ENCODE data around the gene MCTP2.

Gene MCTP2

GRCh38 chr15:94348084-94348483 is 116.7 kb downstream of the MCTP2 start:
- in situ Hi-C loops (cut with HindIII; ENCODE audit: low sequenced_read_pairs), result no loop called here

GRCh38 chr15:94351031-94351535 is 119.7 kb downstream of the MCTP2 start:
- in situ Hi-C loops (cut with HindIII; ENCODE audit: low sequenced_read_pairs), result no loop called here

- in situ Hi-C loops (cut with HindIII; ENCODE audit: low sequenced_read_pairs), result no loop called here
Measured at GRCh38 chr15:94352636-94353487, 121.5 kb downstream of the MCTP2 start.

GRCh38 chr15:94353488-94353820 is 122.1 kb downstream of the MCTP2 start:
- in situ Hi-C loops (cut with HindIII; ENCODE audit: low sequenced_read_pairs), result no loop called here

- in situ Hi-C loops (cut with HindIII; ENCODE audit: low sequenced_read_pairs), result no loop called here
Measured at GRCh38 chr15:94354655-94355054, 123.3 kb downstream of the MCTP2 start.

- in situ Hi-C loops (cut with HindIII; ENCODE audit: low sequenced_read_pairs), result no loop called here
Measured at GRCh38 chr15:94359716-94360115, 128.4 kb downstream of the MCTP2 start.

GRCh38 chr15:94360251-94360685 is 128.9 kb downstream of the MCTP2 start:
- in situ Hi-C loops (cut with HindIII; ENCODE audit: low sequenced_read_pairs), result no loop called here

- in situ Hi-C loops (cut with HindIII; ENCODE audit: low sequenced_read_pairs), result no loop called here
Measured at GRCh38 chr15:94362385-94363092, 131.2 kb downstream of the MCTP2 start.

GRCh38 chr15:94363382-94363781 is 132.0 kb downstream of the MCTP2 start:
- in situ Hi-C loops (cut with HindIII; ENCODE audit: low sequenced_read_pairs), result no loop called here

- in situ Hi-C loops (cut with HindIII; ENCODE audit: low sequenced_read_pairs), result no loop called here
Measured at GRCh38 chr15:94366781-94367180, 135.4 kb downstream of the MCTP2 start.

GRCh38 chr15:94367726-94368535 is 136.6 kb downstream of the MCTP2 start:
- in situ Hi-C loops (cut with HindIII; ENCODE audit: low sequenced_read_pairs), result no loop called here

GRCh38 chr15:94370206-94370935 is 139.0 kb downstream of the MCTP2 start:
- in situ Hi-C loops (cut with HindIII; ENCODE audit: low sequenced_read_pairs), result no loop called here

- in situ Hi-C loops (cut with HindIII; ENCODE audit: low sequenced_read_pairs), result no loop called here
Measured at GRCh38 chr15:94370936-94371285, 139.6 kb downstream of the MCTP2 start.

GRCh38 chr15:94372821-94373220 is 141.5 kb downstream of the MCTP2 start:
- in situ Hi-C loops (cut with HindIII; ENCODE audit: low sequenced_read_pairs), result no loop called here

GRCh38 chr15:94375997-94376396 is 144.6 kb downstream of the MCTP2 start:
- in situ Hi-C loops (cut with HindIII; ENCODE audit: low sequenced_read_pairs), result no loop called here

GRCh38 chr15:94379986-94380385 is 148.6 kb downstream of the MCTP2 start:
- in situ Hi-C loops (cut with HindIII; ENCODE audit: low sequenced_read_pairs), result no loop called here

GRCh38 chr15:94380798-94381197 is 149.4 kb downstream of the MCTP2 start:
- in situ Hi-C loops (cut with HindIII; ENCODE audit: low sequenced_read_pairs), result no loop called here

GRCh38 chr15:94381384-94381783 is 150.0 kb downstream of the MCTP2 start:
- in situ Hi-C loops (cut with HindIII; ENCODE audit: low sequenced_read_pairs), result no loop called here

GRCh38 chr15:94383041-94383440 is 151.7 kb downstream of the MCTP2 start:
- in situ Hi-C loops (cut with HindIII; ENCODE audit: low sequenced_read_pairs), result no loop called here

- in situ Hi-C loops (cut with HindIII; ENCODE audit: low sequenced_read_pairs), result no loop called here
Measured at GRCh38 chr15:94383706-94384105, 152.3 kb downstream of the MCTP2 start.

- in situ Hi-C loops (cut with HindIII; ENCODE audit: low sequenced_read_pairs), result no loop called here
Measured at GRCh38 chr15:94385441-94385840, 154.1 kb downstream of the MCTP2 start.
